WTC11 (cell line): Measurements from ENCODE around the gene POC1A.

Experiments
- ATF3 ChIP-seq: sonication (generic); formaldehyde crosslinking; conservative IDR thresholded peaks from 2 replicates; pipeline ENCODE4 v1.8.1; 2022; ENCODE audit warnings: mild to moderate bottlenecking, missing genetic modification reagents
- CREB1 ChIP-seq: sonication (generic); formaldehyde crosslinking; IDR thresholded peaks from 2 replicates; pipeline ENCODE4 v1.8.0; 2023; ENCODE audit warnings: mild to moderate bottlenecking, missing genetic modification reagents
- NR1H2 ChIP-seq: sonication (generic); formaldehyde crosslinking; IDR thresholded peaks from 2 replicates; pipeline ENCODE4 v1.9.0; 2021; ENCODE audit warnings: mild to moderate bottlenecking, moderate library complexity, missing genetic modification reagents

DNA sequence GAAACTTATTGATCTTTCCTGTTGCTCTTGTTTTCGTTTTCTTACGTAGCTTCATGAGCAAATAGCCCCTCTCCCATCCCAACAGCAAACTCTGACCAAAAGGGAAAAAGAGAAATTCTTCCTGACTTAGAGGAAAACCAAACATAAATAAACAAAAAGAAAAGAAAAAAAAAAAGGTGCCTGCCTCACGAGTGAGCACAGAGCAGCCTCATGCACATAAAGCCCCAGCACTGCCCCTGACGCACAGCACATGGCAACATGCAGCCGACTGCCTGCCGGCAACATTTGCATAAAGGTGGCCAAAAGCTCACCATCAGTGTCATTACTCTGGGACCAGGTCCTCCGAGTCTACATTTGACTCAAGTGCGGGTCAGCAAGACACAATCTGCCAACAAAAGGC is 6.4 kb downstream of the POC1A start:
- TF ChIP-seq CREB1 (CRISPR knock-in tag) = no peak
- TF ChIP-seq ATF3 (CRISPR knock-in tag) = no peak
- TF ChIP-seq NR1H2 (CRISPR knock-in tag) = no peak
